ENCODE data around the gene UGT1A4. TPM values are rescaled to one million over a fixed set of nuclear protein-coding genes. Genes with fewer than 3 reads are reported as not detected.

The UGT1A4 gene
- total RNA-seq, 1 donor from 2014 or later, result not detected

GRCh38 chr2:233813236-233814055, 94.9 kb downstream of the UGT1A4 start:
- no peak for DNase-seq

- no peak for DNase-seq
Measured at GRCh38 chr2:233814056-233814835, 95.7 kb downstream of the UGT1A4 start.

GRCh38 chr2:233815861-233816260, 97.3 kb downstream of the UGT1A4 start:
- DNase-seq, result no peak

- DNase-seq, result no peak
Measured at GRCh38 chr2:233816334-233816733, 97.8 kb downstream of the UGT1A4 start.

- no peak for DNase-seq
Measured at GRCh38 chr2:233816771-233817170, 98.2 kb downstream of the UGT1A4 start.

- DNase-seq, result no peak
Measured at GRCh38 chr2:233817361-233817911, 98.9 kb downstream of the UGT1A4 start.

GRCh38 chr2:233817995-233818638, 99.6 kb downstream of the UGT1A4 start:
- no peak for DNase-seq

GRCh38 chr2:233818639-233819621, 100.4 kb downstream of the UGT1A4 start:
- no peak for DNase-seq

GRCh38 chr2:233819884-233820773, 101.6 kb downstream of the UGT1A4 start:
- no peak for DNase-seq

GRCh38 chr2:233820774-233821105, 102.2 kb downstream of the UGT1A4 start:
- DNase-seq, result no peak

GRCh38 chr2:233821196-233821595, 102.7 kb downstream of the UGT1A4 start:
- no peak for DNase-seq

GRCh38 chr2:233821709-233822100, 103.2 kb downstream of the UGT1A4 start:
- DNase-seq, result no peak

- no peak for DNase-seq
Measured at GRCh38 chr2:233822101-233822771, 103.7 kb downstream of the UGT1A4 start.

Other genes with a start within 250 kb of the UGT1A4 start
- 32.1 TPM for gene USP40, start 152.0 kb upstream of the UGT1A4 start, total RNA-seq
- gene UGT1A8, start 101.1 kb upstream of the UGT1A4 start, total RNA-seq, result not detected
- not detected for gene UGT1A10, start 82.3 kb upstream of the UGT1A4 start, total RNA-seq
- gene UGT1A9, start 46.8 kb upstream of the UGT1A4 start, total RNA-seq, result not detected
- 0.30 TPM for gene UGT1A7, start 36.8 kb upstream of the UGT1A4 start, total RNA-seq
- 3.0 TPM for gene UGT1A6, start 25.8 kb upstream of the UGT1A4 start, total RNA-seq
- gene UGT1A5, start 5.8 kb upstream of the UGT1A4 start, total RNA-seq, result not detected
- not detected for gene UGT1A3, start 10.3 kb downstream of the UGT1A4 start, total RNA-seq
- gene UGT1A1, start 41.5 kb downstream of the UGT1A4 start, total RNA-seq, result 0.10 TPM
- gene MROH2A, start 59.6 kb downstream of the UGT1A4 start, total RNA-seq, result 0.49 TPM
- 6.6 TPM for gene HJURP, start 135.8 kb downstream of the UGT1A4 start, total RNA-seq
- gene TRPM8, start 198.6 kb downstream of the UGT1A4 start, total RNA-seq, result 0.10 TPM

Data from skin of body (tissue), 2 donors.